Muscle of back (tissue), 11 donors: ENCODE results near the gene HNRNPU. TPM values are rescaled to one million over a fixed set of nuclear protein-coding genes. Genes with fewer than 3 reads are reported as not detected.
"Not testable (repeated sequence)": the region's sequence is repeated elsewhere in the genome, so short reads cannot be mapped to it uniquely, and the experiment has no call there.

Experiments used
- DNase-seq, 3 donors: peaks; one replicate each; pipeline versions ENCODE4 v3.0.0 to v3.0.0-alpha.2; 2013
- polyA plus RNA-seq, 10 donors: library from polyadenylated mRNA; unstranded; fragments of 120-200 nt; gene quantifications; one replicate each; pipeline ENCODE4 v1.2.1, GENCODE V29; 2013; ENCODE audit not compliant: insufficient read length in 10 of 10

Gene HNRNPU
- polyA plus RNA-seq, 10 donors: 299 to 411 (median 372) TPM

- DNase-seq: no peak
Measured at GRCh38 chr1:244843148-244843978, 21.0 kb downstream of the HNRNPU start.

- DNase-seq: no peak
Measured at GRCh38 chr1:244841273-244841927, 22.9 kb downstream of the HNRNPU start.

GRCh38 chr1:244840219-244840794 is 24.0 kb downstream of the HNRNPU start:
- DNase-seq: no peak

- no peak for DNase-seq
Measured at GRCh38 chr1:244839656-244840055, 24.7 kb downstream of the HNRNPU start.

GRCh38 chr1:244837597-244838258 is 26.6 kb downstream of the HNRNPU start:
- no peak for DNase-seq

GRCh38 chr1:244836584-244836983 is 27.8 kb downstream of the HNRNPU start:
- peak in 2 of 3 donors; percentile 24 to 50 for DNase-seq

- peak in 2 of 3 donors; percentile 34 to 73 for DNase-seq
Measured at GRCh38 chr1:244836135-244836521, 28.2 kb downstream of the HNRNPU start.

DNA sequence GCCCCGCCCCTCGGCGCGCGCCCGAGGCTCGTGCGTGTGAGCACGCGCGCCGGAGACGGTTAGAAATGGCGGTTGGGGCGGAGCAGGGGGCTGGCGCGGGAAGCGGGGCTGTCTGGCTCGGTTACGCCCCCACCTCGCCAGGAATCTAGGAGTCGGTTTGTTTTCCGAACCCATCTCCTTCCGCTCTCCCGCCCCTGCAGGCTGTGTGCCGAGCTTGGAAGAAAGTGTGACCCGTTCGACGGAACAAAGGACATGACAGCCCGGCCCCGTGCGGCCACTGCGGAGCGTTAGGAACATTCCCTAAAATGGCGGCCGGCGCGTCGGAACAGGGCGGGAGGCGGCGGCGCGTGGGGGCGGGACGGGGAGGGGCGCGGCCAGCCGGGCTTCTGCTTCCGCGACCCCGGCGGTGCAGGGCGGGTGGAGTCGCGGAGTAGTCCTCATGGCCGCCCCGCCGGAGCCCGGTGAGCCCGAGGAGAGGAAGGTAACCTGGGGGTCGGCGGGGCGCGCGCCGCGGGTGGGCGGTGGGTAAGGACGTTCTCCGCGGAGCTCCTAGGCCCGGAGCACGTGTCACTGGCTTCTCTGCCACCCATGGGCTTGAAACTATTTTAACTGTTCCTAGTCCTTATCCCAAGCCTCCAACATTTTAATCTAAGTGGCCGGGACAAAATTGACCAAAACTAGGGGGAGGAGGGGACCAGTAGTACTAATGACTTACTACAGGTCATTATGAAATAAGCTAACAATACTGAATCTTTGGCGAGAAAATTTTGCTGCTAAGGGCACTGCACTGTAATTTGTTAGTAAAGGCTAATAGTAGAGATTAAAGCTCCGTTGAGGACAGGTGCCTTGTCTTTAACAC is 28.8 kb downstream of the HNRNPU start, which contains the start of gene COX20:
Gene COX20 (plus strand): TSS at position 383 of the 859 bp plus-strand sequence. CDS start 57 bp downstream, at position 440.
- peak; percentile 96 to 99 (median 98) for DNase-seq

- peak; percentile 92 to 98 (median 93) for DNase-seq
Measured at GRCh38 chr1:244834543-244835275, 29.6 kb downstream of the HNRNPU start.

DNA sequence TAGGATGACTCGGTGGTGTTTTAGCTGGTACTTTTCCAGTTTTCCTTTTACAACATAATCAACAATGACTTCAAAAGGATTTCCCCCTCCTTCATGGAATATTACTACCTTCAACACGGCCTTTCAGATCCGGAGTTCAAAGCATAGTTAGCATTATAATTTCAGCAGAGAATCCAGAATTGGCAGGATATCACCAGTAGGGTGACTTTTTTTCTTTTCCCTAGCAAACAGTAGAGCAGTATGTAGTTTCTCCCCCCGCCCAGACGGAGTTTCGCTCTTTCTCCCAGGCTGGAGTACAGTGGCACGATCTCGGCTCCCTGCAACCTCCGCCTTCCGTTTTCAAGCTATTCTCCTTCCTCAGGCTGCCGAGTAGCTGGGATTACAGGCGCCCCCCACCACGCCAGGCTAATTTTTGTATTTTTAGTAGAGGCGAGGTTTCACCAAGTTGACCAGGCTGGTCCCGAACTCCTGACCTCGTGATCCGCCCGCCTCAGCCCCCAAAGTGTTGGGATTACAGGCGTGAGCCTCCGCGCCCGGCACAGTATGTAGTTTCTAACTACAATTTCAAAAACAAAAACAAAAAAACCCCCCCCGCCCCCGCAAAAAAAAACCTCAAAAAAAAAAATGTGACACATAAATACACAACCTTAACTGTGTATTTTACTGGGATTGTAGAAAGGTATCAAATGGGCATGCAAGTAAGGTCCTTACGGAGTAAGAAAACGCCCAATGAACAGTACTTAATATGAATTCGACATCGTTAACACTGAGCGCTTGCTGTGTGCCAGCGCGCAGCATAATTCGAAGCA is 30.4 kb downstream of the HNRNPU start:
- DNase-seq: peak; percentile 76 to 85 (median 79)

- not testable (repeated sequence) for DNase-seq
Measured at GRCh38 chr1:244833260-244833659, 31.1 kb downstream of the HNRNPU start.

DNA sequence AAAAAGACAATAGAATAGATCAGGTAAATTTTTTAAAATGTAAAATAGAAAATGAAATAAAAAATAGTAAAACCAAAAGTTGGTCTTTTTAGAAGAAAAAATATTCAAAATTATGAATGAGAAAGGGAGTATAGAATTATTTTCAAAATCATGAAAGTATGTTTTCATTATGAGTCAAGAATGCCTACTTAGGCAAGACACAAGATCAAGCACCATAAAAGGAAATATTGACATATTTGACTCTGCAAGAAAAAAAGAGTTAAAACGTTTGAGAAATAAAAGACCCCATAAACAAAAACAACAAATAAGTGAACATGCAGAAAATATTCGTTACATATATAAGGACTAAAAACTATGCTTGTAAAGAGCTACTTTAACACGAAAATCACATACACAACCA is 33.7 kb downstream of the HNRNPU start:
- no peak for DNase-seq

- no peak for DNase-seq
Measured at GRCh38 chr1:244826712-244827111, 37.6 kb downstream of the HNRNPU start.

DNA sequence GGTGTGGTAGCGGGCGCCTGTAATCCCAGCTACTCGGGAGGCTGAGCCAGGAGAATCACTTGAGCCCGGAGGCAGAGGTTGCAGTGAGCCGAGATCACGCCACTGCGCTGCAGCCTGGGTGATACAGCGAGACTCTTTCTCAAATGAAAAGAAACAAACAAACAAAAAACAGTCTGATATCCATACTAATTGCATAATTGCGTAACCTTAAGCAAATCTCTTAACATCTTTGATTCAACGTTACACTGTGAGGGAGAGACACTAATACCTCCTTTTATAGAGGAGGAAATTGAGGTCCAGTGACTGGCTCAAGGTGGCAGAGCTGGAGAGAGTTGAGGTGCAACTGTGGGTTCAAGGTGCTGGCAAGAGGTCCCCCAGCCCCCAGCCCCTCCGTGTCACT is 41.5 kb downstream of the HNRNPU start:
- DNase-seq: no peak

DNA sequence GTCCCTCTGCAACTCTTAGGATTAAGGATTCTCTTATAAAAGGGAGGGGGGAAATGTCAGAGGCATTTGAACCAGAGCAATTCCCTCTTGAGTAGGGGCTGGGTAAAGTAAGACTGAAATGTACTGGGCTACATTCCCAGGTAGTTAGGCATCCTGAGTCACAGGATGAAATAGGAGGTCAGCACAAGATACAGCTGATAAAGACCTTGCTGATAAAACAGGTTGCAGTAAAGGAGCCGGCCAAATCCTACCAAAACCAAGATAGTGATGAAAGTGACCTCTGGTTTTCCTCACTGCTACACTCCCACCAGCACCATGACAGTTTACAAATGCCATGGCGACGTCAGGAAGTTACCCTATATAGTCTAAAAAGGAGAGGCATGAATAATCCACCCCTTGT is 43.2 kb downstream of the HNRNPU start:
- no peak for DNase-seq

DNA sequence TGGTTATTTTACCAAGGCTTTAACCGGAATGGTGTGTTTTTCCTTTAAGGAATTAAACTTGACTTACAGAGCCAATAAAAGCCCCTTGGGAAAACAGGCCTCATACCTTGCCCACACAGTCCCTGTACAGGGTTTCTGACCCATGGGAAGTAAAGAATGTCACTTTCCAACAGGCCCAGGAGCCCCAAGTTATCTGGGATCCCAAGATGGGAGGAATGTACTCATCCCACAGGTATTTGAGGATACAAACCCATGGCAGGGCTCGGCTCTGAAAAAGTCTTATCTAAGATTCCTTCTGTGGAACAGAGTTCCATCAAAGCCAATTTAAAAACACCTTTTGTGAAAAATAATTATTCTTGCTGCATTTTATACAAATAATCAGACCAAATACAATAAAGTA is 44.2 kb downstream of the HNRNPU start:
- no peak for DNase-seq

GRCh38 chr1:244817415-244817894 is 46.9 kb downstream of the HNRNPU start:
- no peak for DNase-seq

DNA sequence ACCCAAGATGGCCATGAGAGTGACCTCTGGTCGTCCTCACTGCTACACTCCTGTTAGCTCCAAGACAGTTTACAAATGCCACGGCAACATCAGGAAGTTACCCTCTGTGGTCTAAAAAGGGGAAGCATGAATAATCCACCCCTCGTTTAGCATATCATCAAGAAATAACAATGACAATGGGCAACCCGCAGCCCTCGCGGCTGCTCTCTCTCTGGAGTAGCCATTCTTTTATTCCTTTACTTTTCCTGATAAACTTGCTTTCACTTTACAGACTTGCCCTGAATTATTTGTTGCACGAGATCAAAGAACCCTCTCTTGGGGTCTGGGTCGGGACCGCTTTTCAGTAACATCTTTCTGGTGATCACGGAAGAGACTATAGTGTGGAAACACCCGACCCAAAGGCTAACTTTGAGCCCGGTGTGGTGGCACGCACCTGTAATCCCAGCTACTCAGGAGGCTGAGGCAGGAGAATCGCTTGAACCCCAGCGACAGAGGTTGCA is 48.7 kb downstream of the HNRNPU start:
- DNase-seq: no peak

DNA sequence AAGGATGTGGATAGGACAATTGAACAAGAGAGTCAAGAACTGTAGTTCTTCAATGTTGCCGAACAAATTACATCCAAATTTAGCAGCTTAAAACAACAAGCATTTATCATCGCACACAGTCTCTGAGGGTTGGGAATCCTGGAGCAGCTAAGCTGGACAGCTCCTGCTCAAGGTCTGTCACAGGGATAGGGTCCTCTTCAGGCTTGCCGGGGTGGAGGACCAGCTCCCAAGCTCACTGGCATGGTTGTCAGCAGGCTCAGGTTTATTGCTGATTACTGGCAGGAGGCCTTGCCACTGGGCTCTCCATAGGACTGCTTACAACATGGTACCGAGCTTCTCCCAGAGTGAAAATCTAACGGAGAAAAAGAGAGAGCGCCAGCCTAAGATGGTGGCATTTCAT is 51.0 kb downstream of the HNRNPU start:
- DNase-seq: no peak
